Sigmoid colon (tissue), 7 donors: Measurements from ENCODE around the gene ERAS. TPM values are rescaled to one million over a fixed set of nuclear protein-coding genes. Genes with fewer than 3 reads are reported as not detected.
"Not testable (repeated sequence)": the region's sequence is repeated elsewhere in the genome, so short reads cannot be mapped to it uniquely, and the experiment has no call there.

Experiments
- DNase-seq: peaks from one replicate; pipeline ENCODE4 v3.0.0-alpha.2; 2019
- H3K27ac ChIP-seq, 4 donors: fragments of 200-600 bp; sonication (generic); one replicate each; pipeline ENCODE4 v1.5.1; 2016 to 2019; ENCODE audit warnings: mild to moderate bottlenecking in 1 of 4
- H3K27me3 ChIP-seq, 3 donors: fragments of 200-600 bp; sonication (generic); one replicate each; pipeline ENCODE4 v1.5.1; 2019; ENCODE audit warnings: mild to moderate bottlenecking in 1 of 3
- H3K36me3 ChIP-seq, 4 donors: fragments of 200-600 bp; sonication (generic); one replicate each; pipeline ENCODE4 v1.5.1; 2016 to 2019
- H3K4me1 ChIP-seq, 4 donors: fragments of 200-600 bp; sonication (generic); one replicate each; pipeline ENCODE4 v1.5.1; 2017 to 2019
- H3K4me3 ChIP-seq, 4 donors: fragments of 200-600 bp; sonication (generic); one replicate each; pipeline ENCODE4 v1.5.1; 2017 to 2019; ENCODE audit warnings: mild to moderate bottlenecking in 2 of 4, moderate library complexity in 1 of 4
- H3K9me3 ChIP-seq, 4 donors: fragments of 200-600 bp in 3 of 4; sonication (generic) in 3 of 4; one replicate each; pipeline versions ENCODE4 v1.5.1 to v1.6.1; 2013 to 2019
- CTCF ChIP-seq, 4 experiments: fragments of 450-650 bp in 3 of 4; fragments of 200-600 bp in 1 of 4; IDR thresholded peaks; one replicate each; pipeline ENCODE4 v1.5.1; 2016 to 2019; ENCODE audit warnings: antibody characterized with exemption in 4 of 4, mild to moderate bottlenecking in 3 of 4, moderate library complexity in 2 of 4
- EP300 ChIP-seq, 4 donors: sonication (generic); formaldehyde crosslinking; IDR thresholded peaks; one replicate each; pipeline ENCODE4 v1.6.1; 2017; ENCODE audit warnings: antibody characterized with exemption in 4 of 4
- POLR2A ChIP-seq, 2 donors: fragments of 450-650 bp; IDR thresholded peaks; one replicate each; pipeline ENCODE4 v1.6.1; 2016; ENCODE audit warnings: antibody characterized with exemption in 2 of 2, mild to moderate bottlenecking in 2 of 2, moderate library complexity in 2 of 2
- POLR2AphosphoS5 ChIP-seq, 4 donors: sonication (generic); formaldehyde crosslinking; IDR thresholded peaks; one replicate each; pipeline ENCODE4 v1.6.1; 2017; ENCODE audit warnings: antibody characterized with exemption in 4 of 4
- WGBS, 2 donors: extraction: QIAGEN DNeasy Blood & Tissue Kit; methylation state at CpG; one replicate each; pipeline ENCODE4 v1.1.7; 2013; 5-methylcytosine and 5-hydroxymethylcytosine counted together
- intact Hi-C: fragments of 100-400 bp; cut with DNase I; formaldehyde crosslinking; loops from one replicate; pipeline ENCODE4 v1.15.1; 2023
- polyA plus RNA-seq, 3 donors: library from polyadenylated mRNA; stranded (reverse); fragments of 200-250 nt; gene quantifications; one replicate each; pipeline ENCODE4 v1.2.3, GENCODE V29; 2013
- total RNA-seq, 4 donors: library from RNA; depleted of rRNA; stranded (reverse); fragments of >200 nt; gene quantifications; one replicate each; pipeline ENCODE4 v1.1.0, GENCODE V29; 2016
- donor health status: healthy with polysubstance abuse.
- donor health status: Bipolar disorder and iron deficiency.
- donor health status: healthy.

ERAS gene
- total and polyA plus RNA-seq, 7 donors, result 0.12 TPM; not detected in 6

- no peak for DNase-seq
- intact Hi-C loops, result no loop called here
- H3K9me3 ChIP-seq, result no peaks in the 10 kb centered on the region
- no peaks in the 10 kb centered on the region for H3K36me3 ChIP-seq
- no peaks in the 10 kb centered on the region for H3K27me3 ChIP-seq
- 41 to 66% methylated on average over 1 of the region's 1 CpG for WGBS, 2 donors
- H3K4me1 ChIP-seq, result no peaks in the 10 kb centered on the region
- H3K27ac ChIP-seq, result no peak overlapping the region
- TF ChIP-seq CTCF (IDR thresholded peaks at IDR 0.05), result no peak
- TF ChIP-seq EP300 (IDR thresholded peaks at IDR 0.05), result no peak
- no peak for TF ChIP-seq POLR2A (IDR thresholded peaks at IDR 0.05)
- no peak for TF ChIP-seq POLR2AphosphoS5 (IDR thresholded peaks at IDR 0.05)
- H3K4me3 ChIP-seq, result no peak overlapping the region
These were observed 22.5 kb downstream of the ERAS start for GRCh38 chrX:48848847-48849246.

GRCh38 chrX:48852857-48853256 is 26.5 kb downstream of the ERAS start:
- Histone ChIP-seq H3K27me3 (no peaks in the 10 kb centered on the region), H3K27ac (no peak overlapping the region), H3K36me3 (no peaks in the 10 kb centered on the region), H3K4me3 (no peak overlapping the region), H3K9me3 (no peaks in the 10 kb centered on the region), H3K4me1 (no peaks in the 10 kb centered on the region)
- intact Hi-C loops, result no loop called here
- DNase-seq, result no peak
- TF ChIP-seq CTCF (IDR thresholded peaks at IDR 0.05) (no peak), EP300 (IDR thresholded peaks at IDR 0.05) (no peak), POLR2A (IDR thresholded peaks at IDR 0.05) (no peak), POLR2AphosphoS5 (IDR thresholded peaks at IDR 0.05) (no peak)
- WGBS, 2 donors, result 84 to 89% methylated on average over 7 of the region's 7 CpGs

- H3K27me3 ChIP-seq, intact Hi-C loops: not testable (repeated sequence)
These were observed 27.2 kb downstream of the ERAS start for GRCh38 chrX:48853494-48853893.

GRCh38 chrX:48854121-48854804 is 27.9 kb downstream of the ERAS start:
- 93% methylated on average over 12 of the region's 12 CpGs for WGBS, 2 donors
- H3K27ac ChIP-seq, intact Hi-C loops, H3K9me3 ChIP-seq, H3K36me3 ChIP-seq, H3K4me3 ChIP-seq, H3K27me3 ChIP-seq, DNase-seq, H3K4me1 ChIP-seq: not testable (repeated sequence)

More at GRCh38 chrX:48853494-48853893, 27.2 kb downstream of the ERAS start:
- H3K4me1 ChIP-seq, DNase-seq, H3K9me3 ChIP-seq, H3K36me3 ChIP-seq, H3K4me3 ChIP-seq, H3K27ac ChIP-seq: not testable (repeated sequence)

GRCh38 chrX:48854898-48855297 is 28.6 kb downstream of the ERAS start:
- no peak overlapping the region for H3K4me3 ChIP-seq
- H3K4me1 ChIP-seq, result no peaks in the 10 kb centered on the region
- WGBS, 2 donors, result 22 to 47% methylated on average over 5 of the region's 5 CpGs
- DNase-seq, result no peak
- intact Hi-C loops, result no loop called here
- H3K27ac ChIP-seq, result no peak overlapping the region
- no peaks in the 10 kb centered on the region for H3K36me3 ChIP-seq
- TF ChIP-seq POLR2AphosphoS5 (IDR thresholded peaks at IDR 0.05), result no peak
- TF ChIP-seq CTCF (IDR thresholded peaks at IDR 0.05), result no peak
- no peak for TF ChIP-seq POLR2A (IDR thresholded peaks at IDR 0.05)
- no peak for TF ChIP-seq EP300 (IDR thresholded peaks at IDR 0.05)
- no peaks in the 10 kb centered on the region for H3K9me3 ChIP-seq
- H3K27me3 ChIP-seq, result no peaks in the 10 kb centered on the region

GRCh38 chrX:48864210-48864609 is 37.9 kb downstream of the ERAS start:
- TF ChIP-seq EP300 (IDR thresholded peaks at IDR 0.05) (no peak), POLR2AphosphoS5 (IDR thresholded peaks at IDR 0.05) (no peak), CTCF (IDR thresholded peaks at IDR 0.05) (no peak), POLR2A (IDR thresholded peaks at IDR 0.05) (no peak)
- DNase-seq, result no peak
- Histone ChIP-seq H3K36me3 (no peaks in the 10 kb centered on the region), H3K4me3 (no peak overlapping the region), H3K4me1 (no peaks in the 10 kb centered on the region), H3K27me3 (no peaks in the 10 kb centered on the region), H3K9me3 (no peaks in the 10 kb centered on the region), H3K27ac (no peak overlapping the region)
- WGBS, 2 donors, result 17 to 41% methylated on average over 4 of the region's 4 CpGs
- intact Hi-C loops, result no loop called here

GRCh38 chrX:48872017-48872416 is 45.7 kb downstream of the ERAS start:
- WGBS, 2 donors, result 35 to 58% methylated on average over 1 of the region's 2 CpGs
- H3K9me3 ChIP-seq, H3K4me3 ChIP-seq, intact Hi-C loops, H3K36me3 ChIP-seq, DNase-seq, H3K27me3 ChIP-seq, H3K4me1 ChIP-seq, H3K27ac ChIP-seq: not testable (repeated sequence)

- H3K9me3 ChIP-seq, H3K36me3 ChIP-seq, H3K4me1 ChIP-seq, H3K27ac ChIP-seq, H3K27me3 ChIP-seq, H3K4me3 ChIP-seq, DNase-seq, intact Hi-C loops: not testable (repeated sequence)
- 58 to 66% methylated on average over 3 to 4 of the region's 4 CpGs for WGBS, 2 donors
These were observed 50.6 kb downstream of the ERAS start for GRCh38 chrX:48876944-48877343.
